Epithelial cell of prostate (primary cell): ENCODE results near the gene CLDN9.

Source experiments
- DNase-seq: peaks from one replicate; pipeline ENCODE4 v3.0.0-alpha.2; 2011; ENCODE audit warnings: low read depth, low spot score
- H3K27ac ChIP-seq: fragments of 450-650 bp; 2 replicates; pipeline ENCODE4 v1.5.1; 2017; ENCODE audit warnings: mild to moderate bottlenecking

The CLDN9 gene

GRCh38 chr16:3014971-3015370 is 2.2 kb downstream of the CLDN9 start:
- no peak for DNase-seq
- H3K27ac ChIP-seq = no peak overlapping the region

- DNase-seq = no peak
- no peak overlapping the region for H3K27ac ChIP-seq
Observed at GRCh38 chr16:3015865-3016521, 3.3 kb downstream of the CLDN9 start.

- no peak overlapping the region for H3K27ac ChIP-seq
- DNase-seq = no peak
Observed at GRCh38 chr16:3017344-3017743, 4.6 kb downstream of the CLDN9 start.

- no peak for DNase-seq
- H3K27ac ChIP-seq = no peak within 1 kb of the TSS
Observed at GRCh38 chr16:3017794-3018506, 5.2 kb downstream of the CLDN9 start, which contains the start of gene CLDN6. CLDN6 (minus strand) TSS chr16:3018183; CDS start chr16:3016021, 2,162 bp downstream.

GRCh38 chr16:3019594-3020246 is 7.0 kb downstream of the CLDN9 start:
- no peak for DNase-seq
- H3K27ac ChIP-seq = peak overlapping the region; percentile 99

- no peak for DNase-seq
- peak within 1 kb of the TSS; percentile 99 for H3K27ac ChIP-seq
Observed at GRCh38 chr16:3020247-3020603, 7.5 kb downstream of the CLDN9 start, which contains the start of gene TNFRSF12A. TNFRSF12A (plus strand) TSS chr16:3020368; CDS start chr16:3020398, 30 bp downstream.

- peak; percentile 64 for DNase-seq
- peak overlapping the region; percentile 99 for H3K27ac ChIP-seq
Observed at GRCh38 chr16:3020604-3021448, 8.1 kb downstream of the CLDN9 start.

GRCh38 chr16:3021449-3022207 is 8.9 kb downstream of the CLDN9 start:
- peak overlapping the region; percentile 99 for H3K27ac ChIP-seq
- peak; percentile 86 for DNase-seq

- peak; percentile 74 for DNase-seq
Observed at GRCh38 chr16:3022208-3022683, 9.5 kb downstream of the CLDN9 start.

GRCh38 chr16:3022684-3023414 is 10.1 kb downstream of the CLDN9 start:
- peak overlapping the region; percentile 99 for H3K27ac ChIP-seq
- no peak for DNase-seq

More at GRCh38 chr16:3022208-3022683, 9.5 kb downstream of the CLDN9 start:
- peak overlapping the region; percentile 99 for H3K27ac ChIP-seq

GRCh38 chr16:3023415-3023668 is 10.6 kb downstream of the CLDN9 start:
- no peak for DNase-seq
- H3K27ac ChIP-seq = peak overlapping the region; percentile 99

- H3K27ac ChIP-seq = peak within 1 kb of the TSS; percentile 99
- peak; percentile 94 for DNase-seq
Observed at GRCh38 chr16:3023669-3024478, 11.2 kb downstream of the CLDN9 start, which contains the start of the genes HCFC1R1 and THOC6. HCFC1R1 (minus strand) TSS chr16:3023942; CDS start chr16:3023941, 1 bp downstream. THOC6 (plus strand) TSS chr16:3024035; CDS start chr16:3024327, 292 bp downstream.

GRCh38 chr16:3025032-3026002 is 12.6 kb downstream of the CLDN9 start:
- no peak for DNase-seq
- peak overlapping the region; percentile 99 for H3K27ac ChIP-seq

GRCh38 chr16:3026003-3026378 is 13.3 kb downstream of the CLDN9 start:
- no peak for DNase-seq
- H3K27ac ChIP-seq = no peak overlapping the region

GRCh38 chr16:3026609-3027488 is 14.1 kb downstream of the CLDN9 start:
- no peak for DNase-seq
- no peak overlapping the region for H3K27ac ChIP-seq

GRCh38 chr16:3027489-3027795 is 14.7 kb downstream of the CLDN9 start:
- DNase-seq = no peak

More at GRCh38 chr16:3027489-3027795, 14.7 kb downstream of the CLDN9 start:
- no peak overlapping the region for H3K27ac ChIP-seq
